Nephron (organoid): ENCODE measurements around the gene GSTT2.

Experiments used
- H3K27ac Mint-ChIP-seq, 3 experiments: 2 replicates each; pipeline ENCODE4 v1.8.0; 2020; ENCODE audit warnings: mixed read lengths in 3 of 3, mild to moderate bottlenecking in 2 of 3, moderate library complexity in 1 of 3
- H3K27me3 Mint-ChIP-seq: 2 replicates; pipeline ENCODE4 v1.8.0; 2021; ENCODE audit warnings: low read depth, mild to moderate bottlenecking, moderate library complexity, mixed read lengths
- H3K36me3 Mint-ChIP-seq: 2 replicates; pipeline ENCODE4 v1.8.0; 2020; ENCODE audit warnings: low read depth, mixed read lengths
- H3K4me1 Mint-ChIP-seq: 2 replicates; pipeline ENCODE4 v1.8.0; 2020; ENCODE audit warnings: mixed read lengths
- H3K4me3 Mint-ChIP-seq, 3 experiments: 2 replicates each; pipeline ENCODE4 v1.8.0; 2020; ENCODE audit warnings: mild to moderate bottlenecking in 3 of 3, mixed read lengths in 3 of 3, moderate library complexity in 2 of 3
- H3K9me3 Mint-ChIP-seq: 2 replicates; pipeline ENCODE4 v1.8.0; 2020; ENCODE audit warnings: mixed read lengths
- CTCF ChIP-seq, 3 experiments: fragments of 200-600 bp; sonication (generic); IDR thresholded peaks; one replicate each; pipeline ENCODE4 v1.5.0; 2021; ENCODE audit warnings: antibody characterized with exemption in 3 of 3; ENCODE audit not compliant: unreplicated experiment in 3 of 3

The GSTT2 gene

DNA sequence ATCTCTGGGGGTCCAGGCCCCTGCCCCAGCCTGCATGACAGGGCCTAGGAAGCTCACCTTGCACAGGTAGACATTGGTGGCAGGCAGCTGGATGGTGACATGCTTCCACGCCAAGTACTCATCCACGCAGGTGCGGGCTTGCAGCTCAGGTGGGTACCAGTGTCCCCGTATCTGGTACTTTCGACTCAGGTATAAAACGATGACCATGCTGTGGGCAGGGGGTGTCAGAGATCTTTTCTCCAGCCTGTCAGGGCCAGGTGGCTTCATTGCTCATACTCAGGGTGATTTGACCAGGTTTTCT is 26.9 kb downstream of the GSTT2 start:
- no peaks in the 10 kb centered on the region for H3K4me1 Mint-ChIP-seq
- H3K4me3 Mint-ChIP-seq: no peak overlapping the region
- no peaks in the 10 kb centered on the region for H3K9me3 Mint-ChIP-seq
- no peak overlapping the region for H3K27ac Mint-ChIP-seq
- no peak for TF ChIP-seq CTCF (IDR thresholded peaks at IDR 0.05; ENCODE audit: unreplicated experiment in 3 of 3)
- no peaks in the 10 kb centered on the region for H3K36me3 Mint-ChIP-seq
- H3K27me3 Mint-ChIP-seq: peaks cover 6% of the 10 kb centered on the region

GRCh38 chr22:24007253-24008021 is 27.5 kb downstream of the GSTT2 start:
- Mint-ChIP-seq H3K27ac (no peak overlapping the region), H3K4me3 (no peak overlapping the region), H3K9me3 (no peaks in the 10 kb centered on the region), H3K36me3 (no peaks in the 10 kb centered on the region), H3K4me1 (peaks cover 3% of the 10 kb centered on the region), H3K27me3 (peaks cover 4% of the 10 kb centered on the region)
- no peak for TF ChIP-seq CTCF (IDR thresholded peaks at IDR 0.05; ENCODE audit: unreplicated experiment in 3 of 3)

GRCh38 chr22:24008022-24008283 is 28.0 kb downstream of the GSTT2 start:
- TF ChIP-seq CTCF (IDR thresholded peaks at IDR 0.05; ENCODE audit: unreplicated experiment in 3 of 3): no peak
- H3K27me3 Mint-ChIP-seq: peaks cover 4% of the 10 kb centered on the region
- no peak overlapping the region for H3K4me3 Mint-ChIP-seq
- no peak overlapping the region for H3K27ac Mint-ChIP-seq
- peaks cover 5% of the 10 kb centered on the region for H3K4me1 Mint-ChIP-seq
- no peaks in the 10 kb centered on the region for H3K9me3 Mint-ChIP-seq
- H3K36me3 Mint-ChIP-seq: no peaks in the 10 kb centered on the region

DNA sequence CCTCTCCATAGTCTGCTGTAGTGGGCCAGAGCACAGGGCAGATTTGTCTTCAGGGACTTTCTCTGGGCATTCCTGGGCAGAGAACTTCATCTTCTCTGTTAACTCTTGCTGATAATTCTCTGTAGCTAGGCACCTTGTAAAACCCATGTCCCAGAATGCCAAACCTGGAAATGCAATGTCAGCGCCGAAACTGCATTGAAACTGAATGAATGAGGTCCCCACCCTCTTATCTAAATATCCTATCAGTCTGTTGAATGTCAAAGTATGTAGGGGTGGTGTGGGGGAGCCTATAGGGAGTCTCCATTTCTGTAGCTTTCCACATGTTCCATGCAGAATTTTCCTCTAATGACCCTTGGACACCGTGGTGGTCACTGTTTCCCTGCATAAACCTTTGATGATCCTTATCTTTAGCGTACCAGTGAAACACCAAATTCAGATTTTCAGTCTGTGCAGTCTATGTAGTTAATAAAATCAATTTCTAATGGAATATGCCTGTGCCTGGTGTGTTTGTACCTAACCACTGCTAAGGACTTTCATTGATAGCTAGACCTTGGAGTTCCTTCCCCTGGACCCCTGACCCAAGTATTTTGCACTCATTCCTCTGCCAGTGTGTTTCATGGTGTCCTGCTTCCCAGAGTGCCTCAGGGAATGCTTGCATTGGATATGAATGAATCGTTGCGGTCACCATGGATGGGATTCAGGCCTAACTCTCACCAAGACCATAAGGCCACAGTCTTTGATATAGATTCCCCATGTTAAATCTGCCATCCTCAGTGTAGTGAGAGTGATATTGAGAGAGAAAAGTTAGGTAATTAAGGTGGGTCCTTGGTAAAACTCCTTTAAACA is 28.7 kb downstream of the GSTT2 start:
- H3K36me3 Mint-ChIP-seq: no peaks in the 10 kb centered on the region
- no peaks in the 10 kb centered on the region for H3K27me3 Mint-ChIP-seq
- no peak for TF ChIP-seq CTCF (IDR thresholded peaks at IDR 0.05; ENCODE audit: unreplicated experiment in 3 of 3)
- no peaks in the 10 kb centered on the region for H3K9me3 Mint-ChIP-seq
- peaks cover 8% of the 10 kb centered on the region for H3K4me1 Mint-ChIP-seq
- no peak overlapping the region for H3K27ac Mint-ChIP-seq
- H3K4me3 Mint-ChIP-seq: peak overlapping the region in 1 of 3 experiments; percentile 2

GRCh38 chr22:24009227-24010017 is 29.5 kb downstream of the GSTT2 start:
- no peak for TF ChIP-seq CTCF (IDR thresholded peaks at IDR 0.05; ENCODE audit: unreplicated experiment in 3 of 3)
- peaks cover 10% of the 10 kb centered on the region for H3K4me1 Mint-ChIP-seq

More at GRCh38 chr22:24009227-24010017, 29.5 kb downstream of the GSTT2 start:
- Mint-ChIP-seq H3K36me3 (no peaks in the 10 kb centered on the region), H3K4me3 (peak overlapping the region in 2 of 3 experiments; percentile 5 to 37), H3K27me3 (no peaks in the 10 kb centered on the region), H3K27ac (no peak overlapping the region), H3K9me3 (no peaks in the 10 kb centered on the region)
